HepG2 (cell line): ENCODE data around the gene SFI1. TPM values are rescaled to one million over a fixed set of nuclear protein-coding genes. Genes with fewer than 3 reads are reported as not detected.
A peak's percentile ranks its signal among the peaks of the same experiment; 100 is the strongest.

ENCODE experiments used
- ADNP ChIP-seq: sonication (generic); formaldehyde crosslinking; IDR thresholded peaks from 2 replicates; pipeline ENCODE4 v1.4.0; 2020; ENCODE audit warnings: missing genetic modification reagents
- BCL6 ChIP-seq: IDR thresholded peaks from 2 replicates; pipeline ENCODE4 v1.6.1; 2016; ENCODE audit warnings: missing genetic modification reagents, missing compliant biosample characterization
- ERF ChIP-seq: IDR thresholded peaks from 2 replicates; pipeline ENCODE4 v1.6.1; 2018; ENCODE audit warnings: missing biosample characterization, missing genetic modification reagents
- GATA4 ChIP-seq: sonication (generic); IDR thresholded peaks from 2 replicates; pipeline ENCODE4 v1.6.1; 2016; ENCODE audit warnings: antibody characterized with exemption, low read depth, borderline replicate concordance
- MYNN ChIP-seq: sonication (generic); formaldehyde crosslinking; IDR thresholded peaks from 2 replicates; pipeline ENCODE4 v1.4.0; 2020; ENCODE audit warnings: mild to moderate bottlenecking, low read depth, missing genetic modification reagents
- PHF21A ChIP-seq: sonication (generic); formaldehyde crosslinking; IDR thresholded peaks from 2 replicates; pipeline ENCODE4 v1.5.0; 2020; ENCODE audit warnings: mild to moderate bottlenecking, missing genetic modification reagents
- SETDB1 ChIP-seq: sonication (generic); formaldehyde crosslinking; IDR thresholded peaks from 2 replicates; pipeline ENCODE4 v1.5.1; 2020; ENCODE audit warnings: missing genetic modification reagents, mild to moderate bottlenecking, borderline replicate concordance
- SSRP1 ChIP-seq: IDR thresholded peaks from 2 replicates; pipeline ENCODE4 v1.6.1; 2016; ENCODE audit warnings: control low read depth
- ZBTB3 ChIP-seq: sonication (generic); formaldehyde crosslinking; IDR thresholded peaks from 2 replicates; pipeline ENCODE4 v1.4.0; 2020; ENCODE audit warnings: low read depth, mild to moderate bottlenecking, moderate library complexity, missing genetic modification reagents, borderline replicate concordance
- ZNF10 ChIP-seq: sonication (generic); formaldehyde crosslinking; IDR thresholded peaks from 2 replicates; pipeline ENCODE4 v1.4.0; 2020; ENCODE audit warnings: mild to moderate bottlenecking, low read depth, missing genetic modification reagents, borderline replicate concordance
- ZNF781 ChIP-seq: sonication (generic); formaldehyde crosslinking; IDR thresholded peaks from 2 replicates; pipeline ENCODE4 v1.5.1; 2020; ENCODE audit warnings: borderline replicate concordance, mild to moderate bottlenecking, missing genetic modification reagents; ENCODE audit errors: not compliant biosample characterization
- ZSCAN31 ChIP-seq: sonication (generic); formaldehyde crosslinking; IDR thresholded peaks from 2 replicates; pipeline ENCODE4 v1.5.0; 2020; ENCODE audit warnings: low read depth, mild to moderate bottlenecking, missing genetic modification reagents
- polyA plus RNA-seq, 8 experiments: library from polyadenylated mRNA; depleted of rRNA in 3 of 8; stranded (reverse) in 7 of 8; unstranded in 1 of 8; fragments of >200 nt; fragmentation: Illumina TruSeq in 4 of 8; extraction: Trizol in 4 of 8; gene quantifications; 2 replicates each; pipeline versions ENCODE4 v1.2.1 to v1.2.3, GENCODE V29; 2011 to 2016; ENCODE audit warnings: low read depth in 4 of 8, missing spikeins in 1 of 8, mixed read lengths in 1 of 8; ENCODE audit not compliant: insufficient read depth in 1 of 8
- total RNA-seq, 5 experiments: library from RNA; depleted of rRNA; stranded (reverse); fragments of >200 nt; fragmentation: Illumina TruSeq; extraction: Trizol; gene quantifications; 2 replicates each; pipeline ENCODE4 v1.2.3, GENCODE V29; 2016; ENCODE audit warnings: low read depth in 1 of 5
- TF ChIP-seq, protein P1 (sequence below): sonication (generic); formaldehyde crosslinking; IDR thresholded peaks from 2 replicates; pipeline ENCODE4 v1.4.0; 2020; ENCODE audit warnings: missing genetic modification reagents, borderline replicate concordance
- TF ChIP-seq, protein P2 (sequence below): sonication (generic); formaldehyde crosslinking; IDR thresholded peaks from 2 replicates; pipeline ENCODE4 v1.4.0; 2020; ENCODE audit warnings: missing genetic modification reagents, borderline replicate concordance
- TF ChIP-seq, protein P3 (sequence below): sonication (generic); formaldehyde crosslinking; IDR thresholded peaks from 2 replicates; pipeline ENCODE4 v1.4.0; 2020; ENCODE audit warnings: missing genetic modification reagents, borderline replicate concordance
- TF ChIP-seq, protein P4 (sequence below): sonication (generic); formaldehyde crosslinking; IDR thresholded peaks from 2 replicates; pipeline ENCODE4 v1.5.0; 2020; ENCODE audit warnings: missing genetic modification reagents, mild to moderate bottlenecking, borderline replicate concordance

Gene SFI1
- total and polyA plus RNA-seq, 2 of the 13 experiments (the other 11 are each of a cell fraction or from before 2014, with no cell fraction given), result 20.5 to 40.1 TPM

DNA sequence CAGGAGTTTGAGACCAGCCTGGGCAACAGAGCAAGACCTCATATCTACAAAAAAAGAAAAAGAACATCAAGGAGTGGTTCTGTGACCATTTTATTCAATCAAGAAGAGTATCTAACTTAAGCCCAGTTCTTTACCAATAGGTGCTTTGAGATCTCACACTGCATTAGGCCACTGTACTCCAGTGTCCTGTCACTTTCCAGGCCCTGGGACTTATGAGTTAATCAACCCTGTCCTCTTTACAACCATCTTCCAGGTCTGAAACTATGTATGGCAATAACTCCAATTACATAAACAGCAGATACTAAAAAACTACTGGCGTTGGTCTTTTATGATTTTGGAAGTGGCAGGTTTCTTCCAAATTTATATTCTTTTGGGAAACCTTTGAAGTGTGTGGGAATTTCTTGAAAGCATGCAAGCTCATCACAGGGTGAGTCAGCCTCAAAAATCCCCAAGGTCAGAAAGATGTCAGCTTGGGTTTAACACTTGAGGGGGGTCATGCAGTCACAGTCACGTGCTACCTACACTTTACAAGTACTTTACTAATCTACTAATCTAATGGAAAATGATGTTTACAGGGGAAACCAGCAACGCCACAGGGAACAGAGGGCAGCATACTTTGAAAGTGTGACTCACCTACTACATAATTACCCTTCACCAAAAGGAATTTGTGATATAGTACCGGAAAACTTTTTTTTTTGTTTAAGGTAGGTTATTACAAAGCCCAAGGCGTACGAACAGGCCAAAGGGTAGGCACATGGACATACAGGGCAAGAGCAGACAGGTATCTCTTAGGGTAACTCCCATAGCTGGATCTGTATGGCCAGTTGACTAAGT, 150.1 kb downstream of the SFI1 start (continued):
- TF ChIP-seq, protein P1, sequence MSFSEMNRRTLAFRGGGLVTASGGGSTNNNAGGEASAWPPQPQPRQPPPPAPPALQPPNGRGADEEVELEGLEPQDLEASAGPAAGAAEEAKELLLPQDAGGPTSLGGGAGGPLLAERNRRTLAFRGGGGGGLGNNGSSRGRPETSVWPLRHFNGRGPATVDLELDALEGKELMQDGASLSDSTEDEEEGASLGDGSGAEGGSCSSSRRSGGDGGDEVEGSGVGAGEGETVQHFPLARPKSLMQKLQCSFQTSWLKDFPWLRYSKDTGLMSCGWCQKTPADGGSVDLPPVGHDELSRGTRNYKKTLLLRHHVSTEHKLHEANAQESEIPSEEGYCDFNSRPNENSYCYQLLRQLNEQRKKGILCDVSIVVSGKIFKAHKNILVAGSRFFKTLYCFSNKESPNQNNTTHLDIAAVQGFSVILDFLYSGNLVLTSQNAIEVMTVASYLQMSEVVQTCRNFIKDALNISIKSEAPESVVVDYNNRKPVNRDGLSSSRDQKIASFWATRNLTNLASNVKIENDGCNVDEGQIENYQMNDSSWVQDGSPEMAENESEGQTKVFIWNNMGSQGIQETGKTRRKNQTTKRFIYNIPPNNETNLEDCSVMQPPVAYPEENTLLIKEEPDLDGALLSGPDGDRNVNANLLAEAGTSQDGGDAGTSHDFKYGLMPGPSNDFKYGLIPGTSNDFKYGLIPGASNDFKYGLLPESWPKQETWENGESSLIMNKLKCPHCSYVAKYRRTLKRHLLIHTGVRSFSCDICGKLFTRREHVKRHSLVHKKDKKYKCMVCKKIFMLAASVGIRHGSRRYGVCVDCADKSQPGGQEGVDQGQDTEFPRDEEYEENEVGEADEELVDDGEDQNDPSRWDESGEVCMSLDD (CRISPR knock-in tag), result no peak
- TF ChIP-seq SETDB1 (CRISPR knock-in tag) (no peak), PHF21A (no peak), ZSCAN31 (CRISPR knock-in tag) (no peak), MYNN (CRISPR knock-in tag) (no peak), ADNP (CRISPR knock-in tag) (no peak), ZNF781 (CRISPR knock-in tag) (no peak), ZBTB3 (CRISPR knock-in tag) (no peak), GATA4 (no peak; the same call in 1 of the 2 replicates), ZNF10 (CRISPR knock-in tag) (no peak), BCL6 (CRISPR knock-in tag) (peak; percentile 36; the same call in 1 of the 2 replicates), ERF (no peak), SSRP1 (CRISPR knock-in tag) (no peak)
- TF ChIP-seq, protein P2, sequence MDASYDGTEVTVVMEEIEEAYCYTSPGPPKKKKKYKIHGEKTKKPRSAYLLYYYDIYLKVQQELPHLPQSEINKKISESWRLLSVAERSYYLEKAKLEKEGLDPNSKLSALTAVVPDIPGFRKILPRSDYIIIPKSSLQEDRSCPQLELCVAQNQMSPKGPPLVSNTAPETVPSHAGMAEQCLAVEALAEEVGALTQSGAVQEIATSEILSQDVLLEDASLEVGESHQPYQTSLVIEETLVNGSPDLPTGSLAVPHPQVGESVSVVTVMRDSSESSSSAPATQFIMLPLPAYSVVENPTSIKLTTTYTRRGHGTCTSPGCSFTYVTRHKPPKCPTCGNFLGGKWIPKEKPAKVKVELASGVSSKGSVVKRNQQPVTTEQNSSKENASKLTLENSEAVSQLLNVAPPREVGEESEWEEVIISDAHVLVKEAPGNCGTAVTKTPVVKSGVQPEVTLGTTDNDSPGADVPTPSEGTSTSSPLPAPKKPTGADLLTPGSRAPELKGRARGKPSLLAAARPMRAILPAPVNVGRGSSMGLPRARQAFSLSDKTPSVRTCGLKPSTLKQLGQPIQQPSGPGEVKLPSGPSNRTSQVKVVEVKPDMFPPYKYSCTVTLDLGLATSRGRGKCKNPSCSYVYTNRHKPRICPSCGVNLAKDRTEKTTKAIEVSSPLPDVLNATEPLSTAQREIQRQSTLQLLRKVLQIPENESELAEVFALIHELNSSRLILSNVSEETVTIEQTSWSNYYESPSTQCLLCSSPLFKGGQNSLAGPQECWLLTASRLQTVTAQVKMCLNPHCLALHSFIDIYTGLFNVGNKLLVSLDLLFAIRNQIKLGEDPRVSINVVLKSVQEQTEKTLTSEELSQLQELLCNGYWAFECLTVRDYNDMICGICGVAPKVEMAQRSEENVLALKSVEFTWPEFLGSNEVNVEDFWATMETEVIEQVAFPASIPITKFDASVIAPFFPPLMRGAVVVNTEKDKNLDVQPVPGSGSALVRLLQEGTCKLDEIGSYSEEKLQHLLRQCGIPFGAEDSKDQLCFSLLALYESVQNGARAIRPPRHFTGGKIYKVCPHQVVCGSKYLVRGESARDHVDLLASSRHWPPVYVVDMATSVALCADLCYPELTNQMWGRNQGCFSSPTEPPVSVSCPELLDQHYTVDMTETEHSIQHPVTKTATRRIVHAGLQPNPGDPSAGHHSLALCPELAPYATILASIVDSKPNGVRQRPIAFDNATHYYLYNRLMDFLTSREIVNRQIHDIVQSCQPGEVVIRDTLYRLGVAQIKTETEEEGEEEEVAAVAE (CRISPR knock-in tag), result no peak
- TF ChIP-seq, protein P3, sequence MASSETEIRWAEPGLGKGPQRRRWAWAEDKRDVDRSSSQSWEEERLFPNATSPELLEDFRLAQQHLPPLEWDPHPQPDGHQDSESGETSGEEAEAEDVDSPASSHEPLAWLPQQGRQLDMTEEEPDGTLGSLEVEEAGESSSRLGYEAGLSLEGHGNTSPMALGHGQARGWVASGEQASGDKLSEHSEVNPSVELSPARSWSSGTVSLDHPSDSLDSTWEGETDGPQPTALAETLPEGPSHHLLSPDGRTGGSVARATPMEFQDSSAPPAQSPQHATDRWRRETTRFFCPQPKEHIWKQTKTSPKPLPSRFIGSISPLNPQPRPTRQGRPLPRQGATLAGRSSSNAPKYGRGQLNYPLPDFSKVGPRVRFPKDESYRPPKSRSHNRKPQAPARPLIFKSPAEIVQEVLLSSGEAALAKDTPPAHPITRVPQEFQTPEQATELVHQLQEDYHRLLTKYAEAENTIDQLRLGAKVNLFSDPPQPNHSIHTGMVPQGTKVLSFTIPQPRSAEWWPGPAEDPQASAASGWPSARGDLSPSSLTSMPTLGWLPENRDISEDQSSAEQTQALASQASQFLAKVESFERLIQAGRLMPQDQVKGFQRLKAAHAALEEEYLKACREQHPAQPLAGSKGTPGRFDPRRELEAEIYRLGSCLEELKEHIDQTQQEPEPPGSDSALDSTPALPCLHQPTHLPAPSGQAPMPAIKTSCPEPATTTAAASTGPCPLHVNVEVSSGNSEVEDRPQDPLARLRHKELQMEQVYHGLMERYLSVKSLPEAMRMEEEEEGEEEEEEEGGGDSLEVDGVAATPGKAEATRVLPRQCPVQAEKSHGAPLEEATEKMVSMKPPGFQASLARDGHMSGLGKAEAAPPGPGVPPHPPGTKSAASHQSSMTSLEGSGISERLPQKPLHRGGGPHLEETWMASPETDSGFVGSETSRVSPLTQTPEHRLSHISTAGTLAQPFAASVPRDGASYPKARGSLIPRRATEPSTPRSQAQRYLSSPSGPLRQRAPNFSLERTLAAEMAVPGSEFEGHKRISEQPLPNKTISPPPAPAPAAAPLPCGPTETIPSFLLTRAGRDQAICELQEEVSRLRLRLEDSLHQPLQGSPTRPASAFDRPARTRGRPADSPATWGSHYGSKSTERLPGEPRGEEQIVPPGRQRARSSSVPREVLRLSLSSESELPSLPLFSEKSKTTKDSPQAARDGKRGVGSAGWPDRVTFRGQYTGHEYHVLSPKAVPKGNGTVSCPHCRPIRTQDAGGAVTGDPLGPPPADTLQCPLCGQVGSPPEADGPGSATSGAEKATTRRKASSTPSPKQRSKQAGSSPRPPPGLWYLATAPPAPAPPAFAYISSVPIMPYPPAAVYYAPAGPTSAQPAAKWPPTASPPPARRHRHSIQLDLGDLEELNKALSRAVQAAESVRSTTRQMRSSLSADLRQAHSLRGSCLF, result no peak
- TF ChIP-seq, protein P4, sequence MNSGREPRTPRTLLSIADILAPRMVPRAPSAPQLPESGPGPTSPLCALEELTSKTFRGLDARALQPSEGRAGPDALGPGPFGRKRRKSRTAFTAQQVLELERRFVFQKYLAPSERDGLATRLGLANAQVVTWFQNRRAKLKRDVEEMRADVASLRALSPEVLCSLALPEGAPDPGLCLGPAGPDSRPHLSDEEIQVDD, result no peak
